ENCODE results near the gene LRRC8D.

LRRC8D gene

GRCh38 chr1:89834083-89834704, 13.4 kb downstream of the LRRC8D start:
- DNase-seq = no peak

- no peak for DNase-seq
Observed at GRCh38 chr1:89836252-89837035, 15.6 kb downstream of the LRRC8D start.

DNA sequence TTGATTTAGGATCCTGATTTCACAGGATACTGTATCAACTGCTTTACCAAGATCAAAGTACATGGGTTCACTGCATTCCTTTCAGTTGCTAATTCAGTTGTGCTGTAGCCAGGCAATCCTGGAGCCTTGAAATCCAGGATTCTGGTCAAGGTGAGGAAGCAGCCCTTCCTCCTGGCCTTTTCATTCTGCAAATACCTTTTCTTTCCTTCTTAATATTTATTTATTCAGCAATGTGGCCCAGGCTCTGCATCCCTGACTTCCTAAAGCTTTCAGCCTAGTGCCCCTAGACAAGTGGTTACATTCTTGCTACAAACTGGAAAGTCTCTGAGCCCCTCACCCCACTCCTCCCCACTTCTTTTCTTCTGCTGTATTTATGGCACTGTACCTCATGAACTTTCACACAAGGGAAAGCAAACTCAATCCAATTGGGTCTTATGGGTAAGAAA, 16.2 kb downstream of the LRRC8D start:
- DNase-seq = no peak

- no peak for DNase-seq
Observed at GRCh38 chr1:89837510-89837909, 16.7 kb downstream of the LRRC8D start.

DNA sequence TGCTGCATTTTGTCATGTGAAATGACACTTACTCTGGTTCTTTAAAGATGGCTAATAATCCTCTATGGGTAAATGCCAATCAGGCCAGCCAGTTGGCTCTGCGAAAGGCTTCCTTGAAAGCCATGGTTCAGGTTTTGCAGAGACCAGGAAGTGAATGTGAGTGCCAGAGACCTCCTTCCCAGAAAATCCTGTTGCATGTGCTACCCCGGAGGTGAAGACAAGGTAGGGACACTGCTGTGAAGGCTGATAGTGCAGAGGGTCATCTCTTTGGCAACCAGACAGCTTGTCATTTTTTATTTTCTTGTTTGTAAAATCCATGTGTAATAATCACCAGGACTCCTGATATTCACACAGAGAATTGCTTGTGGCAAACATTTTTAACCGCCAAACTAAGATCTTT, 18.7 kb downstream of the LRRC8D start:
- DNase-seq = no peak

DNA sequence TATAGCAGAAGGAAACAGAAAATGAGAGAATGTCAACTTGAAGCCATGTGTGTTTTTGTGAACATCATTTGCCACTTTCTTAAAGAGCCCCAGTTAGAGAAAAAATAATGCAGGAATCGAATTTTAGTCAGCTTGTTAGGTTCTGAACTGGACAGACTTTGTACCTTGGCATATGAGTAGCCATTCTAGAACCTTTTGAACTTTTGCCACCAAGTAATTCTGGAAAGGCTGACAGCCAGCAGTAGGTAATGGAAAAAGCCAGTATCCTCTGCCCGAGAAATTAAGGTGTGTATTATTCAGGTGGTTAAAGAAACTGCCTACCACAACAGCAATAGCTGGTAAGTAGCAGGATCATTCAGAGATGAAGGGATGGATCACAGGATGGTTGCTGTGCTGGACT, 20.7 kb downstream of the LRRC8D start:
- DNase-seq = no peak

DNA sequence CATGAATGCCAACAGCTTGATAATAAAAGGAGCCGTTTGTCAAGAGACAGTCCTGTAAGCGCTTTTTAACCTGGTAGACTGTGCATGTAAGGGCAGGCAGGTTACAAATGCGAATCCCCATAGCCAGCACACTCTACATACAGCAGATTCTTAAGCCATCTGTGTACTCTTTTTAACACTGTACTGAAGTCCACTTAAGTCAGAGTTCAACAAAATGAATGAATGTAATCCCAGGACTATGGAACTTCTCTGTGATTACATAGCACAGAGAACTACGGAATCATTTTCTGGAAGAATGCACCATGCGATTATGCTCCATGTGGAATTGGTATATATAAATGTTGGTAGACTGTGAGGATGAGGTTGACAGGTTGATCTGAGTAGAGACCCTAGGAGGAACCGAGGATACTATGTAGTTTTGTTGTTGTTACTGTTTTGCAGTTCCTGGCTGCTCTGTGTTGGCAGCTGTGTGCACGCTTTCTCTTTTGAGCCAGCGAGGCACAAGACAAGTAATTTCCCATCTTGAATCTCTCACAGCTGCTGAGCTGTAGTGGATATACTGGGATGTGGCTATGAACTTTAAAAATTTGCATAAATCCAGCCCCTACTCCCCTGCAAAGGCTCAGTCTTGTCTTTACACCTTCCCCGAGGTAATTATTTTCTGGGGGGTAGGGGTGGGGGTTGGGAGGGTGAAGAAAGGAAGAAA, 21.9 kb downstream of the LRRC8D start:
- no peak for DNase-seq

DNA sequence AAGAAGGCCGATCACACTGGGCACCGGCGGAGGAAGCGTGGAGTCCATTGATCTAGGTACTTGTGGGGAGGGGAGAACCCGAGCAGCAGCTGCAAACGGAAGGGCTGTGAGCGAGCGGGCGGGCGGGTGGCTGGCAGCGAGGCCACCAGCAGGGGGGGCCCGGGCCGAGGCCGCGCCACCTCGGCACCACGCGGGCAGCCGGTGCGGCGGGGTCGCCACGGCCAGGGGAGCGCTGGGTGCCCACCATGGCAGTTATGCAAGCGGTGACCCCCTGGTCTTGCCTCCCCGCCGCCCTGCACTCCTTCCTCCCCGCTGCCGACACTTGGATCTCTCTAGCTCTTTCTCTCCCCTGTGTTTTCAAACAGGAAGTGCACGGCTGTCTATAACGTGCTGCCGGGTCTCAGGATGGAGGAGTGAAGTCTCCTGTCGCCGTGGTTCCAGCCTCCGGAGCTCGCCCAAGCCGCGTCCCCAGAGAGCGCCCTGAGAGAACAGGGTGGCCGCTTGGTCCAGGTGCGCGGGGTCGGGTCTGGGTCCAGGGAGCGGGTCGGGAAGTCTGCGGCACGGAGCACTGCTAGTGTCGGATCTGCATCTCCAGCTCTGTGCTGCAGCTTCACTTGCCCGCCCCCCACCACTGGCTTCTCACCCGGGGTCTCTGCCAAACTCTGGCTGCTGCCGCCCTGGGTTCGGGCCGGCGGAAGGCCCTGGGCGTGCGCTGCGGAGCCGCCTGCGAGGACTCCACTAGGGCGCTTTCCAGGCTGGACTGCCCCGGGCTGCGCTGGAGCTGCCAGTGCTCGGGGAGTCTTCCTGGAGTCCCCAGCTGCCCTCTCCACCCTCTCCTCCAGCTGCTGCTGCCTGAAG, 22.7 kb downstream of the LRRC8D start:
- peak; percentile 68 to 82 for DNase-seq

DNA sequence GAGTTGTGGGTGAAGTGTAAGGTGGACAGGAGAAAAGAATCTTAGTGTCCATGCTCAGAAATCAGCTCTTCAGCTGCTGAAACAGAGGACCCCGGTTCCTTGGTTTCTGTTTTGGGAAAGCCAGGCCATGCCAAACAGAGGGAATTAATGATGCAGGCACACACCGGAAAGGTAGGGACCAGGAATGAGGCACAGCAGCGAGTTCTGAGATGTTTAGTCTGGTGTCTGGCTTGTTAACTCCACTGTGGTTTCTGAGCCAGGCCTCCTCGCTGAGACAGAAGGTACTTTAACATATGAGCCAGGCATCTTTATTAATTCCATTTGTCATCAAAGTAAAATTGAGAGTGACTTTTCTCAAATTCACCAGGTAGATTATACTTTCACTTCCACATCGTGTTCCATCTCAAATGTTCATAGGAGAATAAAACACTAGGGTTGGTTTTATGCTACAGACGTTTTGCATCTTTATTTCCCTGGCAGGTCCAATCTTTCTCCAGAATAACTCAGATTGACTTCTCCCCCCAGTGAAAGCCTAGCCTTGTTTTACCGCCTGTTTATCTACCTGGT, 23.5 kb downstream of the LRRC8D start:
- DNase-seq = peak in 1 of 2 donors; percentile 29

DNA sequence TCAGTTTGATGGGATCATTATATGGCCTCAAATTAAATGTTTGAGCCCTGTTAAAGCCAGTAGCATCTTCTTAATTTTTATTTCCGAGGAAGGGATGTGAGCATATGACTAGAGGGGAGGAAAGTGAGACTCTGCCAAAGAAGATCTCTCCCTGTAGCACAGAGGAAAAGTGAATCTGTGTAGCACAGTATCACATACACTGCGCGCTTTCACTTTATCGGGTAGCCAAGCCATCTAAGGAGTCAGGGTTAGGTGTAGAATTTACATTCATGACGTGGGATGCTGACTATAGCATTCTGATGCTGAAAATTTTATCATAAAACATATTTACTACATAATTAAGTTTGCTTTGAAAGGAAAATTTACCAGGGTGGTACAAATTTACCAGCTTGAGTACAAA, 24.0 kb downstream of the LRRC8D start:
- peak in 1 of 2 donors; percentile 35 for DNase-seq

GRCh38 chr1:89847191-89847729, 26.4 kb downstream of the LRRC8D start:
- no peak for DNase-seq

DNA sequence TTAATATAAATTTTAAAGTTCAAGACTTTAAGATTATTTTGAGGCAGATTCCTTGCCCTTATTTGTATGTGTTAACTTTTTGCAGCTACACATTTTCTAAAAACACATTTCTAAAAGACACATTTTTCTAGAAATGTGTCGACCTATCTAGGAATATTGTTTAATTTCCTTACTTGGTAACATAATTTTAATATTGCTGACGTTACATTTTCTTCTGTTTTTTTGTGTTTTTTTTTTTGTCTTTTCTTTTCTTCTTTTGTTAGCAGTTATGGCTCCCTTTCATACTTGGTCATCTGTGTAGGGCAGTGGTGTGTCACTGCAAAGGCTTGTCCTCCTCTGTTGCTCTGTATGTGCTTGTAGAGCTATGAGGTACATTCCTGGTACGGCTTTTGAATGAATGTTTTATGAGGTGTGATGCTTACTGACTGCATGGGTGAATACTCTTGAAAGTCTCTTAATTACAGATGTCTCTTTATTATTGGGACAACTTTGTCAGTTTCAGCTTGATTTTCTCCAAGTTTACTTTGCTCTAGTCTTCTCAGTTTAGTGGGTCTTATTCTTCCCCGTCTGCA, 30.1 kb downstream of the LRRC8D start:
- no peak for DNase-seq

GRCh38 chr1:89854140-89854539, 33.3 kb downstream of the LRRC8D start:
- DNase-seq = no peak

DNA sequence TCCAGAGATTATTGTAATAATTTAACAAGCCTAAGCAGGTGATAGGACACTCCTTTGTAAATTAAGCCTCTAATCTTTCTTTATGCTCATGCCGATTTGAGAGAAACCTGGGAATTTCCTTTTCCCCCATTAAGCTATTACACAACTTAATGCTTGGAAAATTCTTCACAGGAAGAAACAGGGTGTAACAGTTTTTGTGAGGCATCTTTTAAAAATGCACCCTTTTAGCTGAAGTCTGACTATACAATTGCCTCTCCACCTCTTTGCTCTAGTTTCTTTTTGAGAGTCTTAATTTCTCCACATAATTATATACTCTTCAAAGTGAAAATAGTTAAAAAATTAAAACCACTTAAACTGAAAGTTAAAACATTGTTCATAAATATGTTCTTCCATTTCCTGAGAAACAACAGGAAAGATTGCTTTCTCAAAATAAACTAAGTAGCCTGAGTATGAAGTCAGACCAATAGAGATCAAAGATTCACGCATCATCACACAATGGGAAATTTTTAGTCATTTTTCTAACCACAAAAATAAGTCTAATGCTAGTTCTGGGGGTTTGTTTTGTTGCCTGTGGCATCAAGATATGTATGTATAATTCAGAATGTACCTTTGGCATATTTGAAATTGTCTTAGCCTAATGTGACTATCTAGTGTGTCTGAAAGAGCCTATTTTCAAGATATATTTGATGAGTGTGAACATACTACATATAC, 34.7 kb downstream of the LRRC8D start:
- peak in 1 of 2 donors; percentile 74 for DNase-seq

GRCh38 chr1:89863165-89863830, 42.5 kb downstream of the LRRC8D start:
- no peak for DNase-seq

GRCh38 chr1:89865498-89866382, 44.9 kb downstream of the LRRC8D start:
- no peak for DNase-seq

GRCh38 chr1:89866568-89866967, 45.7 kb downstream of the LRRC8D start:
- DNase-seq = no peak

DNA sequence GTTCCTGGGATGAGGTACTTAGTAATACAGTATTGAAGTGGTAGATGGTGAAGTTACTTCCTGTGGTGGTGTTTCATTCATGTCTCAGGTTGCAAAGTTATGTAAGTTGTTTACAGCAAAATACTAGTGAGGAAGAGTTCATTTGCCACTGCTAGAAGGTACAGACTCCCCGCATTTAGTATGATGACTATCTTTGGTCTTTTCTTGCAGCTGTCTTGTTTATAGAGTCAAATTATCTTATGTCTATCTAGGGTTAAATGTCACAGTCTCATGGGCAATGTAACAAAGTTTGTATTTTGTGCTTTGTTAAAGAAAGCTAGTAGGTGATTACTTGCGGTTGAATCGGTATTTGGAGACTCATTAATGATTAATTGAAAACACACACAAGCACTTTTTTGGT, 50.2 kb downstream of the LRRC8D start:
- DNase-seq = peak in 1 of 2 donors; percentile 44

- DNase-seq = no peak
Observed at GRCh38 chr1:89871768-89872473, 51.1 kb downstream of the LRRC8D start.

Measured in CD4-positive, alpha-beta T cell treated with Interferon alpha-2 for 1 hour (primary cell).